Ovary (tissue), 3 donors: ENCODE results near the gene SHF.

Experiments
- POLR2A ChIP-seq: fragments of 450-650 bp; IDR thresholded peaks from one replicate; pipeline ENCODE4 v1.6.1; 2017; ENCODE audit warnings: antibody characterized with exemption, mild to moderate bottlenecking, moderate library complexity
- TF ChIP-seq, protein P1 (sequence below), 3 donors: fragments of 450-650 bp in 2 of 3; fragments of 200-600 bp in 1 of 3; IDR thresholded peaks; one replicate each; pipeline versions ENCODE4 v1.5.1 to v1.8.0; 2016 to 2022; ENCODE audit warnings: antibody characterized with exemption in 3 of 3, mild to moderate bottlenecking in 1 of 3
- donor health status: DM: no; HTN: no; CAD: no.

DNA sequence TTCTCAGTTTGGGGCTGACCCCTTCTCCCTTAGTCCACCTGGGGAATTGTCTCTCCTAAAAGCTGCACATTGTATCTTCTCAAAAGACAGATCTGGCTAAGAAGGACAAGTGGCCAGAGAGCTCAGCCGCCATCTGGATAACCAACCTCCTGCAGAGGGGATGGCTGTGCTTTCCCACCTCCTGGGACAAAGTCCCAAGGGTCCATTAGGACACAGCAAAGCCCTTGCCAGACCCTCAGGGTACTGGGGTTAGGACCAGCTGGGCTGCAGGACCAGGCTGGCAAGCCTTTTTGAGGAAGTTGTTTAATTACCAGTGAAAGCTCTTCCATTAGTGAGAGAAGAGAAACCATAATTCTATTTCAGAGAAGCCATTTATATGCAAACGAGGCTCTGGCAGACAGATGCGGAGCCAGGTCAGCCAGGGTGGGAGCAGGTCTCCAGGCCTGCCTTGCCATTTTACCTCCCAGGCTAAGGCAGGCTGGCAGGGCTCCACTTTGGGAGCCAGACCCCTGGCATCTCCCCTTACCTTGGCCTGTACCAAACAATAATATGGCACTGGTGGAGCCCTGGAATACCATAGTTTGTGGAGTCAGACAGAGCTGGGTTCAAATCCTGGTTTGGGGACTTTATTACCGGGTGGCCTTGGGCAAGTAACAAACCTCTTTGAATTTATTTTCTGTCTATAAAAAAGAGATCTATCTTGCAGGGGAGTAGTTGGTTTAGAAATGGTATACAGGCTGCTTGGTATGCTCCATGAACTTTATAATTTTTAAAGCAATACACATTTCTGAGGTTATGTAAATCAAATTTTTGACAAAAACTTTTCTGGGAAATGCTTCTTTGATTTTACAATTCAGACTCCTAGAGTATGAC, 17.9 kb downstream of the SHF start:
- TF ChIP-seq POLR2A: no peak
- TF ChIP-seq, protein P1, sequence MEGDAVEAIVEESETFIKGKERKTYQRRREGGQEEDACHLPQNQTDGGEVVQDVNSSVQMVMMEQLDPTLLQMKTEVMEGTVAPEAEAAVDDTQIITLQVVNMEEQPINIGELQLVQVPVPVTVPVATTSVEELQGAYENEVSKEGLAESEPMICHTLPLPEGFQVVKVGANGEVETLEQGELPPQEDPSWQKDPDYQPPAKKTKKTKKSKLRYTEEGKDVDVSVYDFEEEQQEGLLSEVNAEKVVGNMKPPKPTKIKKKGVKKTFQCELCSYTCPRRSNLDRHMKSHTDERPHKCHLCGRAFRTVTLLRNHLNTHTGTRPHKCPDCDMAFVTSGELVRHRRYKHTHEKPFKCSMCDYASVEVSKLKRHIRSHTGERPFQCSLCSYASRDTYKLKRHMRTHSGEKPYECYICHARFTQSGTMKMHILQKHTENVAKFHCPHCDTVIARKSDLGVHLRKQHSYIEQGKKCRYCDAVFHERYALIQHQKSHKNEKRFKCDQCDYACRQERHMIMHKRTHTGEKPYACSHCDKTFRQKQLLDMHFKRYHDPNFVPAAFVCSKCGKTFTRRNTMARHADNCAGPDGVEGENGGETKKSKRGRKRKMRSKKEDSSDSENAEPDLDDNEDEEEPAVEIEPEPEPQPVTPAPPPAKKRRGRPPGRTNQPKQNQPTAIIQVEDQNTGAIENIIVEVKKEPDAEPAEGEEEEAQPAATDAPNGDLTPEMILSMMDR (IDR thresholded peaks at IDR 0.05): no peak
